ENCODE data around the gene NRIP3. TPM values are rescaled to one million over a fixed set of nuclear protein-coding genes. Genes with fewer than 3 reads are reported as not detected.

NRIP3 gene
- total and polyA plus RNA-seq, 9 of the 15 experiments (the other 6 are each of a cell fraction or from before 2014, with no cell fraction given): 4.4 to 18.7 (median 11.6) TPM

GRCh38 chr11:8964324-8965320 is 39.2 kb downstream of the NRIP3 start, which contains the start of gene TMEM9B (continued):
- peak; percentile 84; the same call in 1 of the 2 replicates for TF ChIP-seq ZNF395 (CRISPR knock-in tag; IDR thresholded peaks at IDR 0.05)
- peak; percentile 32; the same call in 1 of the 2 replicates for TF ChIP-seq FOXP1 (CRISPR knock-in tag; IDR thresholded peaks at IDR 0.05)
- no peak for TF ChIP-seq ZNF165 (CRISPR knock-in tag; IDR thresholded peaks at IDR 0.05; ENCODE audit: borderline replicate concordance)
- no peak for TF ChIP-seq ZNF3 (CRISPR knock-in tag; IDR thresholded peaks at IDR 0.05)
- TF ChIP-seq ATF3 (IDR thresholded peaks at IDR 0.05): no peak
- TF ChIP-seq ATF3 (CRISPR knock-in tag; conservative IDR thresholded peaks at IDR 0.05): 0 out of 2 replicates have a peak, but pooled peaks have one; percentile 49
- 0 out of 2 replicates have a peak, but pooled peaks have one; percentile 51 for TF ChIP-seq ZBTB49 (CRISPR knock-in tag; IDR thresholded peaks at IDR 0.05; ENCODE audit: borderline replicate concordance)
- TF ChIP-seq CBFA2T3 (IDR thresholded peaks at IDR 0.05): peak; percentile 2; the same call in 1 of the 2 replicates
- TF ChIP-seq HDAC8 (tag; IDR thresholded peaks at IDR 0.05): no peak
- peak; percentile 90 for TF ChIP-seq PCBP1 (IDR thresholded peaks at IDR 0.05; ENCODE audit: low read depth, low read length, poor library complexity, severe bottlenecking)
- peak; percentile 94 for TF ChIP-seq SIN3B (IDR thresholded peaks at IDR 0.05; ENCODE audit: low read depth)
- 0 out of 2 replicates have a peak, but pooled peaks have one; percentile 34 for TF ChIP-seq NR4A1 (CRISPR knock-in tag; IDR thresholded peaks at IDR 0.05)
- TF ChIP-seq NR4A1 (tag; IDR thresholded peaks at IDR 0.05): no peak
- no peak for TF ChIP-seq FOXM1 (IDR thresholded peaks at IDR 0.05; ENCODE audit: low read depth)
- peak; percentile 92 for TF ChIP-seq FOXM1 (CRISPR knock-in tag; IDR thresholded peaks at IDR 0.05; ENCODE audit: low read depth)
- TF ChIP-seq SMARCA5 (IDR thresholded peaks at IDR 0.05): peak; percentile 72; the same call in 1 of the 2 replicates
- TF ChIP-seq TOE1 (IDR thresholded peaks at IDR 0.05; ENCODE audit: borderline replicate concordance): peak; percentile 63; the same call in 1 of the 2 replicates
- peak; percentile 23; the same call in 1 of the 2 replicates for TF ChIP-seq TOE1 (CRISPR knock-in tag; IDR thresholded peaks at IDR 0.05; ENCODE audit: borderline replicate concordance, low read depth)
- TF ChIP-seq ZSCAN32 (CRISPR knock-in tag; IDR thresholded peaks at IDR 0.05): no peak
- TF ChIP-seq CCAR2 (IDR thresholded peaks at IDR 0.05; ENCODE audit: low read depth, low read length): no peak
- TF ChIP-seq THAP7 (CRISPR knock-in tag; IDR thresholded peaks at IDR 0.05): 0 out of 2 replicates have a peak, but pooled peaks have one; percentile 61
- peak; percentile 6 for TF ChIP-seq TAF7 (tag; IDR thresholded peaks at IDR 0.05)
- no peak for TF ChIP-seq ZNF589 (CRISPR knock-in tag; IDR thresholded peaks at IDR 0.05; ENCODE audit: low read depth)

Data from K562 (cell line).